WTC11 (cell line): ENCODE measurements around the gene IGFBP5. TPM values are rescaled to one million over a fixed set of nuclear protein-coding genes. Genes with fewer than 3 reads are reported as not detected.

Experiments used
- ATAC-seq: fragments of 200-7000 bp; cut with Tn5 transposase; 2 replicates; pipeline ENCODE4 v1.10.0; 2021; ENCODE audit warnings: mild to moderate bottlenecking, moderate library complexity
- CTCF ChIA-PET: fragments of 300-600 bp; sonication (Branson Sonifier 250); formaldehyde crosslinking; loops from one replicate; lab custom pipeline; 2021; ENCODE audit warnings: antibody characterized with exemption; lab: Charles Lee
- POLR2A ChIA-PET: fragments of 350-600 bp; sonication (Branson Sonifier 250); formaldehyde crosslinking; loops from one replicate; lab custom pipeline; 2021; ENCODE audit warnings: antibody characterized with exemption; lab: Charles Lee
- DNase-seq: peaks from one replicate; pipeline ENCODE4 v3.0.0; 2021; ENCODE audit warnings: low spot score
- H3K27ac Mint-ChIP-seq: 2 replicates; pipeline ENCODE4 v1.8.0; 2021; ENCODE audit warnings: mixed read lengths
- H3K27me3 Mint-ChIP-seq: 2 replicates; pipeline ENCODE4 v1.8.0; 2021; ENCODE audit warnings: low read depth, mild to moderate bottlenecking, moderate library complexity, mixed read lengths
- H3K36me3 Mint-ChIP-seq: 2 replicates; pipeline ENCODE4 v1.8.0; 2021; ENCODE audit warnings: mixed read lengths
- H3K4me1 Mint-ChIP-seq: 2 replicates; pipeline ENCODE4 v1.8.0; 2022; ENCODE audit warnings: mixed read lengths
- H3K4me3 Mint-ChIP-seq: 2 replicates; pipeline ENCODE4 v1.8.0; 2021; ENCODE audit warnings: mild to moderate bottlenecking, moderate library complexity, mixed read lengths
- H3K9me3 Mint-ChIP-seq: 2 replicates; pipeline ENCODE4 v1.8.0; 2021; ENCODE audit warnings: mixed read lengths
- AFF4 ChIP-seq: sonication (generic); formaldehyde crosslinking; IDR thresholded peaks from 2 replicates; pipeline ENCODE4 v1.8.1; 2023; ENCODE audit warnings: mild to moderate bottlenecking, missing genetic modification reagents, borderline replicate concordance
- CREB1 ChIP-seq: sonication (generic); formaldehyde crosslinking; IDR thresholded peaks from 2 replicates; pipeline ENCODE4 v1.8.0; 2023; ENCODE audit warnings: mild to moderate bottlenecking, missing genetic modification reagents
- CTCF ChIP-seq: fragments of 200-600 bp; IDR thresholded peaks from 2 replicates; pipeline ENCODE4 v1.8.0; 2022; ENCODE audit warnings: antibody characterized with exemption
- FOXJ3 ChIP-seq: sonication (generic); formaldehyde crosslinking; IDR thresholded peaks from 2 replicates; pipeline ENCODE4 v1.9.0; 2021; ENCODE audit warnings: missing genetic modification reagents, mild to moderate bottlenecking, borderline replicate concordance
- FOXP4 ChIP-seq: sonication (generic); formaldehyde crosslinking; IDR thresholded peaks from 2 replicates; pipeline ENCODE4 v1.8.0; 2022; ENCODE audit warnings: mild to moderate bottlenecking, missing genetic modification reagents
- HMGXB4 ChIP-seq: sonication (generic); formaldehyde crosslinking; IDR thresholded peaks from 2 replicates; pipeline ENCODE4 v1.8.1; 2023; ENCODE audit warnings: mild to moderate bottlenecking, moderate library complexity, missing genetic modification reagents
- KAT7 ChIP-seq: sonication (generic); formaldehyde crosslinking; IDR thresholded peaks from 2 replicates; pipeline ENCODE4 v1.8.1; 2023; ENCODE audit warnings: missing genetic modification reagents, mild to moderate bottlenecking, borderline replicate concordance
- MYBL2 ChIP-seq: sonication (generic); formaldehyde crosslinking; IDR thresholded peaks from 2 replicates; pipeline ENCODE4 v1.8.1; 2023; ENCODE audit warnings: mild to moderate bottlenecking, moderate library complexity, missing genetic modification reagents
- NFE2L1 ChIP-seq: sonication (generic); formaldehyde crosslinking; IDR thresholded peaks from 2 replicates; pipeline ENCODE4 v1.8.1; 2023; ENCODE audit warnings: missing genetic modification reagents
- NFYB ChIP-seq: sonication (generic); formaldehyde crosslinking; conservative IDR thresholded peaks from 2 replicates; pipeline ENCODE4 v1.8.0; 2022; ENCODE audit warnings: low read depth, missing genetic modification reagents
- NR2C2 ChIP-seq: sonication (generic); formaldehyde crosslinking; IDR thresholded peaks from 2 replicates; pipeline ENCODE4 v1.8.0; 2022; ENCODE audit warnings: mild to moderate bottlenecking, missing genetic modification reagents
- OVOL2 ChIP-seq: fragments of 250-450 bp; sonication (Bioruptor Pico); IDR thresholded peaks from 2 replicates; pipeline ENCODE4 v1.9.0; 2021; ENCODE audit warnings: mild to moderate bottlenecking, borderline replicate concordance
- PREB ChIP-seq: sonication (generic); formaldehyde crosslinking; IDR thresholded peaks from 2 replicates; pipeline ENCODE4 v1.8.1; 2022; ENCODE audit warnings: mild to moderate bottlenecking, missing genetic modification reagents, moderate library complexity, borderline replicate concordance
- PRRX2 ChIP-seq: fragments of 250-450 bp; sonication (Bioruptor Pico); IDR thresholded peaks from 2 replicates; pipeline ENCODE4 v1.8.0; 2021; ENCODE audit warnings: mild to moderate bottlenecking
- SMAD4 ChIP-seq: sonication (generic); formaldehyde crosslinking; IDR thresholded peaks from 2 replicates; pipeline ENCODE4 v1.8.0; 2022; ENCODE audit warnings: mild to moderate bottlenecking, missing genetic modification reagents
- TEAD4 ChIP-seq: sonication (generic); formaldehyde crosslinking; IDR thresholded peaks from 2 replicates; pipeline ENCODE4 v1.8.0; 2022; ENCODE audit warnings: mild to moderate bottlenecking, missing genetic modification reagents
- TP53 ChIP-seq: sonication (generic); formaldehyde crosslinking; IDR thresholded peaks from 2 replicates; pipeline ENCODE4 v1.8.1; 2023; ENCODE audit warnings: mild to moderate bottlenecking, missing genetic modification reagents
- USF1 ChIP-seq: sonication (generic); formaldehyde crosslinking; IDR thresholded peaks from 2 replicates; pipeline ENCODE4 v1.8.0; 2022; ENCODE audit warnings: mild to moderate bottlenecking, missing genetic modification reagents
- ZNF232 ChIP-seq: sonication (generic); formaldehyde crosslinking; IDR thresholded peaks from 2 replicates; pipeline ENCODE4 v1.8.0; 2022; ENCODE audit warnings: mild to moderate bottlenecking, missing genetic modification reagents
- total RNA-seq: library from RNA; stranded (reverse); gene quantifications from 3 replicates; pipeline ENCODE4 v1.2.3, GENCODE V29; 2021

IGFBP5 gene
- total RNA-seq, 1 experiment from 2014 or later, result 5.3 TPM

GRCh38 chr2:216713691-216714336 is 18.5 kb upstream of the IGFBP5 start:
- H3K36me3 Mint-ChIP-seq, result no peaks in the 10 kb centered on the region
- POLR2A ChIA-PET, result interaction anchor here (0.6 kb wide), 2 partner anchors 19 to 1442 kb away, joined by 3 to 10 read pairs; partner anchors contain the start of gene IGFBP5
- CTCF ChIA-PET, result no interaction called here

GRCh38 chr2:216711348-216711747 is 16.0 kb upstream of the IGFBP5 start:
- POLR2A ChIA-PET, result no interaction called here
- CTCF ChIA-PET, result interaction anchor here (0.7 to 1.1 kb wide), 2 partner anchors 13 to 1075 kb away, joined by 3 read pairs; no protein-coding TSS in a partner anchor
- DNase-seq, result no peak
- Mint-ChIP-seq H3K4me1 (no peaks in the 10 kb centered on the region), H3K27ac (no peak overlapping the region), H3K4me3 (no peak overlapping the region)
- TF ChIP-seq FOXJ3 (CRISPR knock-in tag) (no peak), SMAD4 (CRISPR knock-in tag) (no peak), ZNF232 (no peak), CTCF (no peak), USF1 (CRISPR knock-in tag) (no peak), MYBL2 (CRISPR knock-in tag) (no peak), PRRX2 (CRISPR knock-in tag) (no peak), NR2C2 (CRISPR knock-in tag) (no peak), TEAD4 (CRISPR knock-in tag) (no peak), CREB1 (CRISPR knock-in tag) (no peak)
- TF ChIP-seq, all 79 proteins: peak for 0
- Mint-ChIP-seq H3K36me3 (no peaks in the 10 kb centered on the region), H3K27me3 (no peaks in the 10 kb centered on the region; the same call in 1 of the 2 replicates), H3K9me3 (peaks cover 6% of the 10 kb centered on the region)
- ATAC-seq, result no peak

More at GRCh38 chr2:216713691-216714336, 18.5 kb upstream of the IGFBP5 start:
- Mint-ChIP-seq H3K27ac (no peak overlapping the region), H3K4me1 (peaks cover 7% of the 10 kb centered on the region), H3K27me3 (no peaks in the 10 kb centered on the region; the same call in 1 of the 2 replicates), H3K9me3 (peaks cover 6% of the 10 kb centered on the region), H3K4me3 (no peak overlapping the region)
- TF ChIP-seq NFE2L1, result no peak
- ATAC-seq (no peak), DNase-seq (no peak)

- ATAC-seq, result peak; percentile 43; the same call in 1 of the 2 replicates
- Mint-ChIP-seq H3K9me3 (peaks cover 6% of the 10 kb centered on the region), H3K27me3 (no peaks in the 10 kb centered on the region; the same call in 1 of the 2 replicates), H3K27ac (no peak overlapping the region), H3K4me1 (no peaks in the 10 kb centered on the region), H3K4me3 (no peak overlapping the region), H3K36me3 (no peaks in the 10 kb centered on the region)
- DNase-seq, result no peak
- ChIA-PET CTCF (interaction anchor here (0.7 to 1.1 kb wide), 2 partner anchors 12 to 1075 kb away, joined by 3 read pairs; no protein-coding TSS in a partner anchor), POLR2A (no interaction called here)
- TF ChIP-seq OVOL2 (no peak), TEAD4 (CRISPR knock-in tag) (no peak), TP53 (CRISPR knock-in tag) (no peak), NR2C2 (CRISPR knock-in tag) (no peak), KAT7 (CRISPR knock-in tag) (no peak), AFF4 (CRISPR knock-in tag) (no peak), NFYB (CRISPR knock-in tag) (no peak), HMGXB4 (no peak), FOXP4 (CRISPR knock-in tag) (no peak), PREB (CRISPR knock-in tag) (no peak)
Measured at GRCh38 chr2:216710551-216711301, 15.4 kb upstream of the IGFBP5 start.
